ENCODE data around the gene TMEM53. TPM values are rescaled to one million over a fixed set of nuclear protein-coding genes. Genes with fewer than 3 reads are reported as not detected.

Gene TMEM53
- total RNA-seq, 1 experiment from 2014 or later = 6.2 TPM

GRCh38 chr1:44684525-44684924, 10.2 kb upstream of the TMEM53 start:
- Histone ChIP-seq H2BK5ac (ENCODE audit: insufficient read length, low read length) (no peak overlapping the region), H3K23me2 (ENCODE audit: insufficient read length, low read depth, low read length, poor library complexity, severe bottlenecking) (no peaks in the 10 kb centered on the region), H4K8ac (replicated peaks; ENCODE audit: insufficient read length, low read depth, low read length) (no peak overlapping the region), H3T11ph (ENCODE audit: low read length) (no peak overlapping the region), H2BK15ac (ENCODE audit: low read depth, low read length) (no peak overlapping the region), H3K79me1 (ENCODE audit: insufficient read depth, low read depth, low read length, poor library complexity, severe bottlenecking) (no peaks in the 10 kb centered on the region), H4K5ac (ENCODE audit: insufficient read length, low read depth, low read length) (no peak overlapping the region), H2BK12ac (ENCODE audit: insufficient read length, low read depth, low read length) (no peak overlapping the region), H3K9ac (ENCODE audit: extremely low read depth, insufficient read length, low read length) (no peak overlapping the region), H3K79me2 (ENCODE audit: insufficient read depth, low read length) (no peaks in the 10 kb centered on the region), H3K27me3 (ENCODE audit: insufficient read depth, low read length) (no peaks in the 10 kb centered on the region), H3K27ac (ENCODE audit: insufficient read length, low read depth, low read length) (no peak overlapping the region), H3K4me2 (ENCODE audit: insufficient read depth, insufficient read length, low read length) (no peak overlapping the region), H4K20me1 (ENCODE audit: control insufficient read depth, insufficient read depth, insufficient read length) (no peaks in the 10 kb centered on the region), H3K23ac (ENCODE audit: insufficient read length, low read depth, low read length) (no peak overlapping the region), H2BK120ac (ENCODE audit: low read depth, low read length, poor library complexity, severe bottlenecking) (no peak overlapping the region), H2AK5ac (ENCODE audit: insufficient read length, low read length) (no peak overlapping the region), H3K18ac (ENCODE audit: insufficient read length, low read depth, low read length) (no peak overlapping the region), H3K14ac (ENCODE audit: insufficient read depth, low read length) (no peak overlapping the region), H3K4ac (ENCODE audit: low read depth, low read length) (no peak overlapping the region), H3K56ac (ENCODE audit: insufficient read length, low read depth, low read length) (no peak overlapping the region), H4K91ac (ENCODE audit: insufficient read length, low read depth, low read length) (no peak overlapping the region), H2AFZ (ENCODE audit: low read length) (no peak overlapping the region), H2BK20ac (ENCODE audit: low read depth, low read length, poor library complexity, severe bottlenecking) (no peak overlapping the region), H3K4me1 (ENCODE audit: insufficient read depth, low read length) (peaks cover 12% of the 10 kb centered on the region; the same call in 1 of the 2 replicates), H3K9me3 (ENCODE audit: control insufficient read depth, low read depth, low read length) (no peaks in the 10 kb centered on the region)
- H3K27ac Mint-ChIP-seq = peak overlapping the region in 1 of 3 experiments; percentile 29; a peak in 1 of 7 replicates
- peaks cover 0 to 10% (median 0%) of the 10 kb centered on the region in 3 experiments; a peak in 3 of 7 replicates for H3K36me3 Mint-ChIP-seq (ENCODE audit: insufficient read depth in 1 of 3, low read depth in 3 of 3)
- WGBS (ENCODE audit: extremely low coverage, insufficient read length, low lambda C conversion rate) = no CpG with 5 or more reads among the region's 1 CpG
- H3K4me1 Mint-ChIP-seq = peaks cover 27 to 36% of the 10 kb centered on the region in 2 experiments
- no peak for DNase-seq
- H3K27me3 Mint-ChIP-seq (ENCODE audit: low read depth) = no peaks in the 10 kb centered on the region; the same call in 1 of the 2 replicates
- no peak overlapping the region for H3K4me3 Mint-ChIP-seq
- no peaks in the 10 kb centered on the region; a peak in 1 of 5 replicates for H3K9me3 Mint-ChIP-seq
- TF ChIP-seq CTCF (conservative IDR thresholded peaks at IDR 0.05) = no peak
